GM19043 (cell line): ENCODE measurements around the gene CSNK1G3.
"Not testable (repeated sequence)": the region's sequence is repeated elsewhere in the genome, so short reads cannot be mapped to it uniquely, and the experiment has no call there.

Source experiments
- ATAC-seq: cut with Tn5 transposase; IDR thresholded peaks from one replicate; pipeline ENCODE4 v1.9.1; 2021; ENCODE audit warnings: low read depth; ENCODE audit not compliant: unreplicated experiment

CSNK1G3 gene

DNA sequence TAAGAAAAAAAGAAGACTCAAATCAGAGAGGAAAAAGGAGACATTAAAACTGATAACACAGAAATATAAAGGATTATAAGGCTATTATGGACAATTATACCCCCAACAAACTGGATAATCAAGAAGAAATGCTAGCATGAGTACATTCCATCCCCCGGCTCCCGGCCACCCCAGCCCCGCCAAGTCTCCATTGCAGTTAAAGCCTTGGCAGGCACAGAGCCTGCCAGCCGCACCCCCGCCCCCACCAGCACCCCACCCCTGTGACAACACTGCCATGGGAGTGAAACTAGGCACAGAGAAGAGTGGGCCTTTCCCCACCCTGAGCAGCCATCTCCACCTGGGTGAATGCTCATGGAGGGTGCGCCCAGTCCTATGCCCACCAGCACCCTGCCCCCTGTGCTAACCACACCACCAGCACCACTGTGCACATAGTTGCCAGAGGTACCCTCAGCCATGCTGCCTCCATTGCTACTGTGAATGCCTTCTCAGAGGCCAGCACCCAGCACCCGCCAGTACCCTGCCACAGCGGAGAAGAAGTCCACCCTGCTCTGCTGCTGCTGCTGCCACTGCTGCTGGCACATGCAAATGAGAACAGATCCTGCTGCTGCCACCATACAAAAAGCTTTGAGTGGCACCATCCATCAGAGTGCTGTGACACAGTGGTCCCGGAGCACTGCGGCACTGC lies 117.0 kb downstream of the CSNK1G3 start:
- no peak for ATAC-seq

DNA sequence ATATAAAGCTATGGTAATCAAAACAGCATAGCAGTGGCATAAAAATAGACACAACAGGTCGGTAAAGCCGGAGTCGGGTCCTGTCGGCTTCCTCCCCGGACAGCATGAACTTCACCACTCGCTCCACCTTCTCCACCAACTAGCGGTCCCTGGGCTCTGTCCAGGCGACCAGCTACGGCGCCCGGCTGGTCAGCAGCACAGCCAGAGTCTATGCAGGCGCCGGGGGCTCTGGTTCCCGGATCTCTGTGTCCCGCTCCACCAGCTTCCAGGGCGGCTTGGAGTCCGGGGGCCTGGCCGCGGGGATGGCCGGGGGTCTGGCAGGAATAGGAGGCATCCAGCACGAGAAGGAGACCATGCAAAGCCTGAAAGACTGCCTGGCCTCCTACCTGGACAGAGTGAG lies 124.0 kb downstream of the CSNK1G3 start:
- ATAC-seq = no peak

DNA sequence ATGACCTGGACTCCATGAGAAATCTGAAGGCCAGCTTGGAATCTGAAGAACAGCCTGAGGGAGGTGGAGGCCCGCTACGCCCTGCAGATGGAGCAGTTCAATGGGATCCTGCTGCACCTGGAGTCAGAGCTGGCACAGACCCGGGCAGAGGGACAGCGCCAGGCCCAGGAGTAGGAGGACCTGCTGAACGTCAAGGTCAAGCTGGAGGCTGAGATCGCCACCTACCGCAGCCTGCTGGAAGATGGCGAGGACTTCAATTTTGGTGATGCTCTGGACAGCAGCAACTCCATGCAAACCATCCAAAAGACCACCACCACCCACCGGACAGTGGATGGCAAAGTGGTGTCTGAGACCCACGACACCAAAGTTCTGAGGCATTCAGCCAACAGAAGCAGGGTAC lies 125.1 kb downstream of the CSNK1G3 start:
- ATAC-seq = not testable (repeated sequence)

DNA sequence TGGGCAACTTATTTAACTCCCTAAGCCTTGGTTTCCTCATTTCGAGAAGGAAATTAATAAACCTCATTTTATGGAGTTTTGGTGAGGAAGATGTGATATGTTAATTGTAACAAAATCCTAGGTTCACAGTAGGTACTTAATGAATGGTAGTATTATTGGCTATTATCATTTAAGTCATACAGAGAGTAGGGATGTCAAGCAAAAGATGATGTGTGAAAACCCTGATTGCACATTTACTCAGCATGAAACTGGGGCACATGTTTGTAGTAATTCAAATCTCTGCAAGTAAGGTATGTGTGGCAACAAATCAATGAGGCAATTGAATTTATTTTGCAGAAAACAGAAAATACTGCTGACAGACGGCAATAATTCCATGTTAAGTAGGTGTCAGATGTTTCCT lies 127.3 kb downstream of the CSNK1G3 start:
- ATAC-seq = no peak

DNA sequence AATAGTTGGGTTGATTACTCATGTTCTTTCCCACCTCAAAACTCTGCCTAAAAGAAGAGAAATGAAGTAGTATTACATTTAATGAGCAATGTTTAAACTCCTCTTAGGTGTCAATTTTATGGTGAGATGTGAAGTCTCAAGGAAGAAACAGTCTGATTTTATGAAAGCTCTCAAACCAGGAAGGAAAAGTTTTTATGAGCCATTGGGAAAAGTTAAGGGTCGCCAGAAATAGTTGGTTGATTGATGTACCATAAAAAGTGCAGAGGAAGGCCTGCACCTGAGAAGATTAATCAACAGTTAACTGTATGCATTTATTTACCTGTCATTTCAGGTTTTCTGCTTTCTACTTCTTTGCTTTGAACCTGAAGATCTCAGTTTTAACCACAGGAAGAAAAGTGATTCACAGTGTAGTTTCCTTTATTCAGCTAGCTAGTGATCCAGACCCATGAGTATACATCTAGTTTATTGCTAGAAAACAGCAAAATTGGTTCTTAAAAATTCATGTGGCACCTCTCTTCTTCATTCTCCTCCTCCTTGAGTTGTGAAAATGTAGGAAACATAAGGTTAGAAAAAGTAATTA lies 133.1 kb downstream of the CSNK1G3 start:
- no peak for ATAC-seq

DNA sequence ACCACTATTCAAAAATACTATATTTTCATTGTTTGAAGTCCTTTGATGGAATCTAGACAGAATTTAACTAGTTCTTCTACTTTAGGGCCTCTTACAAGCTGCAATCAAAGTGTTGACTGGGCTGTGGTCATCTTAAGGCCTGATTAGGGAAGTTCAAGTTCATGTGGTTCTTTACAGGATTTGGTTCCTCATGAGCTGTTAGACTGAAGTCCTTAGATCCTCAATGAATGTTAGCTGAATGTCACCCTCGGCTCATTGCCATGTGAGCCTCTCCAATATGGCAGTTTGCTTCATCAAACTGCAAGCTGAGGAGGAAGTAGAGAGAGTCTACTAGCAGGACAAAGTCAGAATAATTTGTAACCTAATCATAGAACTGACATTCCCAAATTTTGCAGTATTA lies 135.1 kb downstream of the CSNK1G3 start:
- ATAC-seq = no peak

DNA sequence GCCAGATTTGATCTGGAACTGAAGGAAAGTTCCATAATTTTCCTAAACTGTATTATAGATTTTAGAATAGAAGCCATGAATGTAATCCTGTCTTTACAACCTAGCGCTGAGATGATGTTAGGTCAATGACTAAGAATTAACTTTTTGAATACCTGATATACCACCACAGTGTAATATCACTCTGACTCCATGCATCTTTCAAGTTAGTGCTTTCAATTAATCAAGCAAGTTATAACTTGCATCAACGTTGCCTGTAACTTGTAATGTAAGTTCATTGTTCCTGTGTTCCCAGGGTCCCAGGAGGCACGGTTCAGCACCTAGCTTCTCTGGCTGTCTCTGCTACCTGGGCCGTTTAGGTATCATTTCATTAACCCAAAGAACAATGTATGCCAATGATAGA lies 139.3 kb downstream of the CSNK1G3 start:
- ATAC-seq = no peak

DNA sequence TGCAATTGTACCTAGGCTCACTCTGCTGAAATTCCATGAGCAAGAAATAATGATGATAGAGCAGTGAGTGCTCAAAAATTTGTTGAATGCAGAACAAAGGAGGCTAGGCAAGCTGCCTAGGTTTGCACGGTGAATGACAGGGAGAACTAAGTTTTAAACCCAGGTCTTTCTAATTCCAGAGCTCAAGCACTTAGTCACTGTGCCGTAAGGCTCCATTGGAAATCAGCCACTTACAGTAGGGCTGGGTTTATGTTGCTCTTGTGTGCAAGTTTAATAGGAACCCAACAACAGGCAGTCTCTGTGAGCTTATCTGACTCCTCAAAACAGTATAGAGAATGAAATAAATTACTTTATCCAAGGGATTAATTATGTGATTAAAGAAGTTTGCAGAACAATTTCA lies 147.0 kb downstream of the CSNK1G3 start:
- ATAC-seq = no peak

DNA sequence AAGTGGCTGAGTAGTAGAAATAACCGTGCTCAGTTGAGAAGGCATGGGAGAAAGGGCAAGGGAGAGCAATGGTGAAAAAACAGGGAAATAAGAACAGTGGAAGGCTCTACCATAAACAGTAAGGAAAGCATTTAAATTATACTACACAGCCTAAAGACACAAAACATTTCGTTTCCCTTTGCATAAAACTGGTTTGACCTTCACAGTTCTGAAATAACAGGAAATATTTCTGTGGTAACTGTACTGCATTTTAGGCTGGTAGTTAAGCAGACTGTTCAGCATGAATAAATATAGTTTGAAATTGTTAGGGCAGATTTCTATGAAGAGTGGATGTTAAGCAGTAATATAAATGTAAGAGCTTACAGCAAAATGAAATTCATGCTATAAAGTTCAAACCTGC lies 147.5 kb downstream of the CSNK1G3 start:
- no peak for ATAC-seq

DNA sequence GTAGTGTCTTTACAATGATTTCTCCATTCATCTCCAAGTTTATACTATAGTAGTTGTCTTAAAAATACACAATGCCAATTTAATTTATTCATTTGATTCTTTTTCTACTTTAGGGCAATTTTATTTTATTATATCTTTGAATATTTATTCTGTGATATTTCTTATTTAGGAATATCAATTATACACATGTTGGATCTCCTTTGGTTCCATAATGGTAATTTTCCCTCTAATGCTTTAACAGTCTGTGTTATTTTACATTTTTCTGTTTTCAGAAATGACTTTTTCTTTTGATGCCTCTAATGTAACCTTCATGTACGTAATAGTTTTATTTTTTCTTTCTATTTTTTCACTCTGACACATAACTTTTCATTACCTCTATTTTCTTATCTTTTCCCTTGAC lies 153.0 kb downstream of the CSNK1G3 start:
- ATAC-seq = no peak

DNA sequence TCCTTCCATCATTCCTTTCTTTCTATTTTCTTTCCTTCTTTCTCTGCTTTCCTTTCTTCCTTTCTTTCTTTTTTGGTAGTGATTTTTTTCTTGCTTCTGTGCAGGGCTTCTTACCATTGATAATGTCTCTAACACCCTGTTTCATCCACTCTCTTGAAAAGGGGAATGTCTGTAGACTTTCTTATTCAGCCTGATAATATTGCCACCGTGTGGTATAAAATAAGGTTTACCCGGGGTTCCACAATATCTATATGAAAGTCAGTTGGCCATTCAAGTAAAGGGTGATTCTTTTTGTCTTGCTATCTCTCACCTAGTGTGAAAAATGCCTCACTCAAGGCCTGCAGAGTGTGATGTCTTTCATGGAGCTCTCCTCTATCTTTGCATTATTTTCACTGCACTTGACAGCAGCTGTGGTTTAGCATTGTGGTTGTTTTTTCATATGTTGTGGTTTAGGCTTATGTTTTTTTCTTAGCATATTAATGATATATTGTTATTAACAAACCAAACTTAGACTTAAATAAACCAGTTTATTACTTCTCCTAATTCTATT lies 153.9 kb downstream of the CSNK1G3 start:
- no peak for ATAC-seq
